Islet of Langerhans (tissue), 1 donor: ENCODE measurements around the gene MDH1B.
"Not testable (repeated sequence)": the region's sequence is repeated elsewhere in the genome, so short reads cannot be mapped to it uniquely, and the experiment has no call there.

Experiments
- FAIRE-seq: peaks from one replicate; lab custom pipeline; 2011; peaks lifted over from hg19 to GRCh38; lab: Jason Lieb, UNC

MDH1B gene

DNA sequence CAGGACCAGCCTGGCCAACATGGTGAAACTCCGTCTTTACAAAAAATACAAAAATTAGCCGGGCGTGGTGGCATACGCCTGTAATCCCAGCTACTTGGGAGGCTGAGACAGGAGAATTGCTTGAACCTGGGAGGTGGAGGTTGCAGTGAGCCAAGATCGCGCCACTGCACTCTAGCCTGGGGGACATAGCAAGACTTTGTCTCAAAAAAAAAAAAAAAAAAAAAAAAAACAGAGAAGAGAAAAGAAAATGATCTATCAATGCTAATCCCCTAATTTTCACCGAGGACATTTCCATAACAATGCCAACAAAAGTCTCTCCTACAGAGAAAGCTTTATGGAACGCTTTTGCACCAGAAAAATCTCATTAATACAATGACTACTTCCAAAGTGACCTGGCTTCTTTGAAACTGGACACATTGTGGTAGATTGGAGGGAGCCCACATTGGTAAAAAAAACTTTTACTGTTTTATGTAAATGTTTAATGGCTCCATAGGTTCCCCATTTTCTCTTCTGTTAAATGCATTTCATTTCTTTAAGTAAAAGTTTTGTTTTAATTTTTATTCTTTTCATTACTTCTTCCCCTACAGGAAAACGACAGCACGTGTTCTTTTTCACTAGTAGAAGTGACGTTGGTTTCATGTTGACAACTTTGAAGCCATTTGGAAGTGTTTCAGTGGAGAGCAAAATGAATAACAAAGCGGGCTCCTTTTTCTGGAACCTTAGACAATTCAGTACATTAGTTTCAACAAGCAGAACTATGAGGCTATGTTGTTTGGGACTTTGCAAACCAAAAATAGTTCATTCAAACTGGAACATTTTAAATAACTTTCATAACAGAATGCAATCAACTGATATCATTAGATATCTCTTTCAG, 1.2 kb upstream of the MDH1B start:
- FAIRE-seq: no peak

GRCh38 chr2:206764673-206765241, 371 bp downstream of the MDH1B start:
- no peak for FAIRE-seq

- FAIRE-seq: no peak
Measured at GRCh38 chr2:206756816-206757215, 8.3 kb downstream of the MDH1B start.

DNA sequence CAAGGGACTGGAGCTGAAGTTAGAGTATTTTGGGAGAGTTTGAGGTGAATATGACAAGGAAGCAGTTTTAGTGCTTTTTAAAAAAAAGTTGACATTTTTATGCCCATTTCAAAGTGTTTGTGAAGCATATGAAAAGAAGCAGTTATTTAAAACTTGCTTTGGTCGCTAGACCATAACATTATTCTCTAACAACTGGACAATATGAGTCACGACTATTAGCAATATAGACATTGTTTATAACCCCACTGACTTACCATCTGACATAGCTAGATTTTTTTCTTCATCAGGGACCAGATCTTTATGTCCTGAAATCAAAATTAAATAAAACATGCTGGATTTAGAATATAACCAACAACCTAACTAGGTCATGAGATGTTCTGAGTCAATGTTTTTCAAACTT, 24.3 kb downstream of the MDH1B start:
- no peak for FAIRE-seq

DNA sequence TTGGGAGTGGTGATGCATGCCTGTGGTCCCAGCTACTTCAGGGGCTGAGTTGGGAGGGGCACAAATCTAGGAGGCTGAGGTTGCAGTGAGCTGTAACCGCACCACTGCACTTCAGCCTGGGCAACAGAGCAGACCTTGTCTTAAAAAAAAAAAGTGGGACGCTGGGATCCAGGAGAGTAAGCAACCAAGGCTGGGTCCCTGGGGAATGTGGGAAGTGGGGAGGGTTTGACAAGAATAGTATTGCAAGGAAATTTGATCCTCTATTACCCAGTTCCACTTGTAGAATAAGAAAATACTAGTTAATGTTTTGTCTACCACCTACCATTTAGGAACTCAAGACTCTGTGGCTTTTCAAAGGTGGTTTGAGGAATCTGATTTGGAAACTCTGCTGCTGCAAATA, 25.9 kb downstream of the MDH1B start:
- FAIRE-seq: no peak

DNA sequence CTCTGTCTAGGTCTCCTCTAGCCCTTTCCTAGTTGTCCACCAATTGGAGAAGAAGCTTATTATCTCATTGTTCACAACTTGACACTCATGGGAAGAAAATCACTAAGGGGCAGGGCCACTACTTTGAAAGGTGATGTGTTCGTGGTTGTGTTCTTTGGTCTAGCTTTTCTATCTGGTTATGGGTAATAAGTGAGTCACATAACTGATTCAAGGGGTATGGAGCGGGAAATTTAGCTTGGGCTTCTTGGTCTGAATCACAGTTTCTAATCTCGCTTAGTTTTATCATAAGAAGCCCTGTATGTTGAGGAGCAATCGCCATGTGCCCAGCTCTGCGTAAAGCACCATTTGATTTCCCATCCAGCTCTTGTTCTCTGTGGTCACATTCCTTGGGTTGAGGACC, 28.2 kb downstream of the MDH1B start:
- FAIRE-seq: no peak

DNA sequence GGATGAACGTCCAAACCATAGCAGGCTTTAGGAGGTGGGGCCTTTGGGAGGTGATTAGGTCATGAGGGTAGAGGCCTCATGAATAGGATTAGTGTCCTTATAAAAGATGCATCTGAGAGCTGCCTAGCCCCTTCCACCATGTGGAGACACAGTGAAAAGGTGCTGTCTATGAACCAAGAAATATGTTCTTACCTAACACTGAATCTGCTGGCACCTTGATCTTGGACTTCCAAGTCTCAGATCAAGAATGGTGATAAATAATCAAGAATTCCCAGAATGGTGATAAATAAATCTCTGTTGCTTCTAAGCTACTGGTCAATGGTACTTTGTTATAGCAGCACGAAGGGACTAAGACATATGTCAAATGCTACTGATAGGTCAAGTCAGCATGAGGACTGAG, 31.8 kb downstream of the MDH1B start:
- FAIRE-seq: no peak

DNA sequence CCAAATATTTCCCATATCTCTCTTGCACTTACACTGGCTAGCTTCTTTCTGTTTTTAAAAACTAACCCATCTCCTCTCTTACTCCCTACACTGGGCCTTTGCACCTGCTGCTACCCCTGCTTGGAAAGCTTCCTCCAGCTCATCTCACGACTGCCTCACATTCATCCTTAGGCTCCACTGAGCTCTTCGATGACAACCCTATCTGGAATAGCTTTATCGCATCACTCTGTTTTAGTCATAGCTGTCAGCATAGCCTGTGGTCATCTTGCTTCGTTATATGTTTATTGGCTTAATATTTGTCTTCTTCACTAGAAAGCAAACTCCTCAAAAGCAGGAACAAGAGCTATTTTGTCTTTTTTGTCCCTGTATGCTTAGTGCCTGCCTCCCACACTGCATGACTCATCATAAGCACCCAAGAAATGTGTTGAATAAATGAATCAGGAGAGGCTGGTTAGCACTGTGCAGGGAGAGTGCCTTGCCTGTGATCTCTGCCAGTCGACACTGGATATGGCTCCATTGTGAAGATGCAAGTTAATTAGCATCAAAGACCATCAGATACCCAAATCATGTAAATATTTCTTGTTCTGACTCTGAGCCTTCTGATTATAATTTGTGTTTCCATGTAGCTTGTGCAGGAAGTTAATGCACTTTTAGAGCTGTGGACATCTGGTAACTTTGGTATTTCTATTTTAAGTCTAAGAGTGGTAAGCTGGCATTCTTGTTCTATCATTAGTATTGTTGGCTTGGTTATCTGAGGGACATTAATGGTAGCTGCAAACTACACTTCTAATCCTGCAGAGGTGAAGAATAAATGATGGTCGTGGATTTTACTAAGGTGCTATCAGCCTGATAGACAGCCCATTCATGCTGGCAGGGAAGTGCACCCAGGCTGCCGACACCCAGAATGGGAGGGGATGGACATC, 36.6 kb downstream of the MDH1B start:
- no peak for FAIRE-seq

DNA sequence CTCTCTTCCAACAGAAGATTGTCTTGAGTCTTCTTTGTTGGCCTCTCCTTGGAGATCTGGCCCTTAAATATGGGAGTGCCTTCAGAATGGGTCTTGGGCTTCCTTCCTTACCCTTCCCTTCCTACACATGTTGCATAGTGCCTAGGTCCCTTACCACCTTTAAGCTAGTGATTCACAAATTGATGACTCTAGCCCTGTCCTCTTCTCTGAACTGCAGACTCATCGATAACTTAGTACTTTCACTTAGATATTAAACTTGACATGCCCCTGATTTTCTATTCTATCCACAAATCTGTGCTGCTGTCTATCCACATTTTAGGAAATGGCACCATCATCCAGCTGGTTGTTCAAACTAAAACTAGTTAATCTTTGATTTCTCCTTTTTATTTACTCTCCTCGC, 37.8 kb downstream of the MDH1B start:
- no peak for FAIRE-seq

- no peak for FAIRE-seq
Measured at GRCh38 chr2:206723288-206723687, 41.8 kb downstream of the MDH1B start.

- FAIRE-seq: no peak
Measured at GRCh38 chr2:206721256-206721920, 43.7 kb downstream of the MDH1B start.

- FAIRE-seq: no peak
Measured at GRCh38 chr2:206718296-206718695, 46.8 kb downstream of the MDH1B start, which contains the start of gene DYTN. Gene DYTN, minus strand, starts transcription at chr2:206718396. Its CDS starts 117 bp downstream, at chr2:206718279.

DNA sequence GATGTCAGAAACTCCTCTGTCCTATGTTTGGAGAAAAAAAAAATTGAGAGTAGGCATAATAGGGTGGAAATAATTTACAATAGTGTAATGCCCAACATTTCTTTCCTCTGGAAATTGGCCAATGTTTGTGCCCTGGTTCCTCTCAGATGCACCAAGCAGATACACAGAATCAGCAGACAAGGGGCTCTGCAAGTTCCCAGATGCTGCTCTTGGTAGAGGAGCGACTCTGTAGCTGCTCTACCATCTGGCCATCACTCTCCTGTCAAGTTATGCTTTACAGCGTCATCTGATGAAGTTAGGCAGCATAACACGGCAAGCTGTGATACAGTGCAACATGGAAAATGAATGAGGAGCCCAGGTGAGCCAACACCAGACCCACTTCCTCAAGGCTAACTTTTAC, 48.5 kb downstream of the MDH1B start:
- FAIRE-seq: no peak

DNA sequence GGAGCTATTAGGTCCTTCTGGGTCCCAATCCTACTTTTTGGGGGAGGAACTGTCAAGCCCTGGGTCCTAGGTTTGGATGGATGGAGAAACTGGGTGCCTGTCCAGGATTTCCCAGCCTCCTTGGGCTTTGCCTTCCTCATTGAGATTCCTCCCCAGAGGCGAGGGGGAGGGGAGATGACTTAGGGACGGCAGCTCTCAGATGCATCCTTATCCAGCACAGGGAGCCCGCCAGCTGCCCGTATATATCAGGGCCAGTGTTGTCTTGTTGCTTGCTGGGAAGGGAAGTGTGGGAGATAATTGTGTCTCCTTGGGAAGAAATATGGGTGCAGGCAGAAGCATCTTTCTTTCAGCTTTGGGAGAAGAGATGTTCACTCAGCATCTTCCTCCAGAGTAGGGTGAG, 49.9 kb downstream of the MDH1B start:
- FAIRE-seq: not testable (repeated sequence)

- no peak for FAIRE-seq
Measured at GRCh38 chr2:206713746-206714145, 51.4 kb downstream of the MDH1B start.

- FAIRE-seq: no peak
Measured at GRCh38 chr2:206708286-206708685, 56.8 kb downstream of the MDH1B start.

DNA sequence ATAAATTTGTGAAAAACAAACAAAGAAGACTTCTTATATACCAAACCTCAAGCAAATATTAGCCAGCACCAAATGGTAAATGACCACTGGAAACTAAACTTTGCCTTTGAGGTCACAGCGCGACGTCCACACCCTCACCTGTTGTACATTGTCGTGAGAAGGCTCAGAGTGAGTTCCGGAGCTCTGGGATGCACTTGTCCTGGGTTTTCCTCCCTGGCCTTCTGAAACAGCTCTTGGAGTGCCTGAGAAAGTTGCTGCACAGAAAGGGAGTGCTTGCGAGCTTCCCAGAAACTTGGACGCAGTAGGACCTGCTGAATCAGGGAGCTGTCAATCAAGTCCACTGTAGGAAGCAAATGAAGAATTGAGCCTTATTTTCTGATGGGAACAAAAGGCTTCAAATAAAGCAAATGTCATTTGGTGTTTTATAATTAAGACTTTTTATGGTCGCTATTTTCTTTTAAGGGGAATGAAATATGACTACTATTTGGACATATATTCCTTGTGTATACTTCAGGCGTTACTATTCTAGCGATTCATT, 57.9 kb downstream of the MDH1B start:
- no peak for FAIRE-seq

DNA sequence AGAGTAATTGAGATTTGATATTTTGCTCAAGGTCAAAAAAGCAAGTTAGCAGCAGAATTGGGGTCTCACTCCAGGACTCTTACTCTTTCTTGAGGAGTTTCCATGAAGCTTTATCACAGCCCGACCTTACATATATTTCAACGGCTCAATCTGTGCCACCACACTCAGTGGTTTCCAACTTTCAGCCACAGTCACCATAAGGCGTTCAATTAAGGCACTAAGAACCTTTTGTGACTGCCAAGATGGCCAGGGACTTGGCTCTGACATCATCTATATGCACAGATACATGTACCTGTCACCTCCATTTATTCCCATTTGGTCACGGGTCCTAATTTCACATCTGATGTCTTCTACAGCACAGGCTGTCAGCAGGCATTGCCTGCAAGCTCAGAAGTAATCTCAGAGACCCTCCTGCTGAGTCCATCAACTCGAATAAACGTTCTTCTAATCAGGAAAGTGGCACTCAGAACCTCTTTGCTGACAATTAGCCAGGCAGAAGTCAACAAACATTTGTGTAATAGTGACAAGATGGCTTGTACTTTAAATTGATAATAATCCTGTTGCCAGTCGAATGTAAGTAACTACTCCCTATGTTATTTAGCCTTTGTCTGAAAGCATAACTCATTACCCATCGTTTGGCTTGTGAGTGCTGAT, 63.0 kb downstream of the MDH1B start:
- no peak for FAIRE-seq

- FAIRE-seq: no peak
Measured at GRCh38 chr2:206700156-206700555, 65.0 kb downstream of the MDH1B start.

DNA sequence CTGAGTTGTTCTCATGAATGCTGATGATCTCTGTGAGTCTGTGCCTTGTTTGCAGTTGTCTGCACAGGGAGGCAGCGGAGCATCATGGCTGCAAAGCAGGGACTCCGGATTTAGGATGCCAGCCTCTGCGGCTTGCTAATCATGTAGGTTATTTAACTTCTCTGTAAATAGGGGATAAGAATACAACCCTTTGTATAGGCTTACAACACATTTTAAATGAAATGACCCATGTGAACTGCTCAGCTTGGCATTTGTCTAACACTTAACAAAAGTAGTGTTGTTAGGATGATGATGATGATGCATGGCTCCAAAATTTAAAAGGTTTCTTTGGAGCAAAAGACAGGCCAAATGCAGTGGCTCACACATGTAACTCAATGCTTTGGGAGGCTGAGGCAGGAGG, 66.3 kb downstream of the MDH1B start:
- no peak for FAIRE-seq

- FAIRE-seq: no peak
Measured at GRCh38 chr2:206696910-206697309, 68.2 kb downstream of the MDH1B start.
